CD4-positive, alpha-beta T cell (primary cell): ENCODE results near the gene CAMK2B. TPM values are rescaled to one million over a fixed set of nuclear protein-coding genes. Genes with fewer than 3 reads are reported as not detected.

Experiments
- ATAC-seq: fragments of 200-7000 bp; cut with Tn5 transposase; one replicate; pipeline ENCODE4 v1.10.0; 2022; ENCODE audit warnings: mild to moderate bottlenecking; ENCODE audit not compliant: poor library complexity
- CTCF ChIA-PET: fragments of 350-600 bp; sonication (Branson Sonifier 250); formaldehyde crosslinking; loops from one replicate; lab custom pipeline; 2021; ENCODE audit warnings: antibody characterized with exemption, inconsistent platforms; lab: Charles Lee
- POLR2A ChIA-PET: fragments of 350-600 bp; sonication (Branson Sonifier 250); formaldehyde crosslinking; loops from one replicate; lab custom pipeline; 2021; ENCODE audit warnings: antibody characterized with exemption, inconsistent platforms; lab: Charles Lee
- DNase-seq, 14 experiments: peaks; one replicate each; pipeline ENCODE4 v3.0.0-alpha.2; 2013 to 2020; ENCODE audit warnings: mixed read lengths in 2 of 14
- H3K27ac ChIP-seq, 2 donors: one replicate each; pipeline versions ENCODE4 v1.5.1 to v1.7.0; 2013; ENCODE audit warnings: low read length in 2 of 2, low read depth in 1 of 2, mild to moderate bottlenecking in 1 of 2
- H3K27me3 ChIP-seq, 2 experiments: 1 replicate in 1 of 2; 2 replicates in 1 of 2; pipeline versions ENCODE4 v1.6.1 to v1.7.0; 2013; ENCODE audit warnings: low read length in 2 of 2, control low read depth in 1 of 2, mild to moderate bottlenecking in 1 of 2, moderate library complexity in 1 of 2; ENCODE audit not compliant: insufficient read depth in 2 of 2, control insufficient read depth in 1 of 2
- H3K36me3 ChIP-seq: one replicate; pipeline ENCODE4 v1.6.1; 2013; ENCODE audit warnings: low read length, control low read depth; ENCODE audit not compliant: insufficient read depth
- H3K4me1 ChIP-seq: one replicate; pipeline ENCODE4 v1.6.1; 2013; ENCODE audit warnings: low read length, control low read depth; ENCODE audit not compliant: insufficient read depth
- H3K4me3 ChIP-seq: one replicate; pipeline ENCODE4 v1.5.1; 2013; ENCODE audit warnings: mild to moderate bottlenecking, low read length, moderate library complexity
- H3K9me3 ChIP-seq, 2 experiments: 1 replicate in 1 of 2; 2 replicates in 1 of 2; pipeline versions ENCODE4 v1.6.1 to v1.7.0; 2013; ENCODE audit warnings: low read length in 2 of 2, mild to moderate bottlenecking in 2 of 2, control low read depth in 1 of 2, moderate library complexity in 1 of 2; ENCODE audit not compliant: control insufficient read depth in 1 of 2, insufficient read depth in 1 of 2
- H3K27ac Mint-ChIP-seq: one replicate; pipeline ENCODE4 v1.8.0; 2020; ENCODE audit warnings: mixed read lengths
- H3K27me3 Mint-ChIP-seq: one replicate; pipeline ENCODE4 v1.8.0; 2021; ENCODE audit warnings: mixed read lengths
- H3K36me3 Mint-ChIP-seq: one replicate; pipeline ENCODE4 v1.8.0; 2021; ENCODE audit warnings: low read depth, mixed read lengths
- H3K4me1 Mint-ChIP-seq: one replicate; pipeline ENCODE4 v1.8.0; 2021; ENCODE audit warnings: low read depth, mixed read lengths
- H3K4me3 Mint-ChIP-seq: one replicate; pipeline ENCODE4 v1.8.0; 2020; ENCODE audit warnings: mild to moderate bottlenecking, mixed read lengths
- H3K9me3 Mint-ChIP-seq: one replicate; pipeline ENCODE4 v1.8.0; 2020; ENCODE audit warnings: mixed read lengths
- CTCF ChIP-seq: fragments of 200-600 bp; IDR thresholded peaks from one replicate; pipeline ENCODE4 v1.8.0; 2022; ENCODE audit warnings: antibody characterized with exemption, mild to moderate bottlenecking
- intact Hi-C, 2 experiments: fragments of 100-400 bp; cut with DNase I in 1 of 2; cut with micrococcal nuclease in 1 of 2; formaldehyde crosslinking; loops; one replicate each; pipeline versions ENCODE4 v1.15.1 to v1.9.0; 2023 to 2025; cut with DNase I, micrococcal nuclease
- total RNA-seq, 174 experiments: library from RNA in 2 of 174; stranded (reverse) in 2 of 174; gene quantifications; one replicate each; pipeline ENCODE4 v1.2.3 and lab custom pipeline; 2021 to 2026

The CAMK2B gene
- total RNA-seq, 2 experiments from 2014 or later = not detected

- no peak for DNase-seq
- peaks cover 0 to 8% of the 10 kb centered on the region in 2 experiments for H3K9me3 ChIP-seq
- Mint-ChIP-seq H3K27ac (no peak overlapping the region), H3K9me3 (no peaks in the 10 kb centered on the region), H3K4me3 (no peak overlapping the region), H3K4me1 (no peaks in the 10 kb centered on the region), H3K36me3 (no peaks in the 10 kb centered on the region), H3K27me3 (peaks cover 7% of the 10 kb centered on the region)
- intact Hi-C loops = no loop called here
- no peaks in the 10 kb centered on the region for H3K36me3 ChIP-seq
- H3K4me1 ChIP-seq = no peaks in the 10 kb centered on the region
- no peak overlapping the region for H3K27ac ChIP-seq
- no peaks in the 10 kb centered on the region for H3K27me3 ChIP-seq
- H3K4me3 ChIP-seq = no peak overlapping the region
- ChIA-PET POLR2A (no interaction called here), CTCF (no interaction called here)
- ATAC-seq = no peak
- no peak for TF ChIP-seq CTCF
These were observed 103.3 kb downstream of the CAMK2B start for GRCh38 chr7:44222074-44222473.

GRCh38 chr7:44221231-44221791 lies 104.1 kb downstream of the CAMK2B start:
- Mint-ChIP-seq H3K36me3 (no peaks in the 10 kb centered on the region), H3K27me3 (peaks cover 7% of the 10 kb centered on the region), H3K9me3 (no peaks in the 10 kb centered on the region), H3K4me1 (no peaks in the 10 kb centered on the region), H3K4me3 (no peak overlapping the region), H3K27ac (no peak overlapping the region)
- H3K27ac ChIP-seq = no peak overlapping the region
- H3K27me3 ChIP-seq = no peaks in the 10 kb centered on the region
- no peaks in the 10 kb centered on the region for H3K36me3 ChIP-seq
- no peak for TF ChIP-seq CTCF
- ChIA-PET POLR2A (no interaction called here), CTCF (no interaction called here)
- no peak for DNase-seq
- intact Hi-C loops = no loop called here
- H3K4me3 ChIP-seq = no peak overlapping the region
- peaks cover 0 to 8% of the 10 kb centered on the region in 2 experiments for H3K9me3 ChIP-seq
- H3K4me1 ChIP-seq = no peaks in the 10 kb centered on the region
- no peak for ATAC-seq

- Mint-ChIP-seq H3K4me1 (no peaks in the 10 kb centered on the region), H3K9me3 (no peaks in the 10 kb centered on the region), H3K36me3 (no peaks in the 10 kb centered on the region), H3K27me3 (peaks cover under 1% of the 10 kb centered on the region), H3K4me3 (no peak overlapping the region), H3K27ac (no peak overlapping the region)
- CTCF ChIA-PET = no interaction called here
- Histone ChIP-seq H3K27me3 (no peaks in the 10 kb centered on the region), H3K4me3 (no peak overlapping the region), H3K36me3 (no peaks in the 10 kb centered on the region), H3K4me1 (no peaks in the 10 kb centered on the region), H3K27ac (no peak overlapping the region), H3K9me3 (peaks cover 0 to 8% of the 10 kb centered on the region in 2 experiments)
- POLR2A ChIA-PET = no interaction called here
- DNase-seq = no peak
- ATAC-seq = no peak
- no peak for TF ChIP-seq CTCF
- intact Hi-C loops = no loop called here
These were observed 104.9 kb downstream of the CAMK2B start for GRCh38 chr7:44220358-44221112.
